ENCODE results near the gene MRAP.
"Not testable (repeated sequence)": the region's sequence is repeated elsewhere in the genome, so short reads cannot be mapped to it uniquely, and the experiment has no call there.

Gene MRAP

DNA sequence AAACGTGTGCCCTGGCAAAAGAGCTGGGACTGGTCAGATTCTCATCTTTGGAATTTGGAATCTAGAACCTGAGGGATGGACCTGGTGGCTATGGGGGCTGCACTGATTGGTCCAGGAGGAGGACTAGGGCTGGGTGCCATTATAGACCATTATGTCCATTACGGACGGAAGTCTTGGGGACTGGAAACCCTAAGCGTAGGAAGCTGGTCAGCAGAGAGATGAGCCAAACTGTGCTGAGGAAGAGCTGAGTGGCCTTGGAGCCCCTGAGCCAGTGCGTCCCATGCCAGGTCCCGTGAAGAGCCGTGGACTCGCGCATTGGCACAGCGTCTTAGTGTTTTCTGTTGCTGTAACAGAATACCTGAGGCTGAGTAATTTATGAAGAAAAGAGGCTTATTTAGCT, 10.0 kb downstream of the MRAP start:
- no peak overlapping the region for H3K4me2 ChIP-seq (ENCODE audit: low read length)
- H3K36me3 ChIP-seq (ENCODE audit: control insufficient read depth, low read length): peaks cover 25% of the 10 kb centered on the region
- no peaks in the 10 kb centered on the region for H3K27me3 ChIP-seq (ENCODE audit: control insufficient read depth, low read length)
- H3K79me2 ChIP-seq (ENCODE audit: control insufficient read depth, low read length): no peaks in the 10 kb centered on the region
- TF ChIP-seq EZH2phosphoT487 (IDR thresholded peaks at IDR 0.05; ENCODE audit: borderline replicate concordance, low read length): no peak
- TF ChIP-seq CTCF (IDR thresholded peaks at IDR 0.05; ENCODE audit: low read depth, low read length, poor library complexity, severe bottlenecking): no peak
- no peak overlapping the region for H3K4me3 ChIP-seq (ENCODE audit: low read length)
- no peak overlapping the region for H3K27ac ChIP-seq (ENCODE audit: low read depth, low read length)
- H3K9me3 ChIP-seq (ENCODE audit: control insufficient read depth, insufficient read depth, low read length): no peaks in the 10 kb centered on the region
- no peaks in the 10 kb centered on the region for H3K4me1 ChIP-seq (ENCODE audit: control insufficient read depth, low read length)
- H3F3A ChIP-seq (ENCODE audit: control insufficient read depth, insufficient read depth): 0 out of 2 replicates have a peak, but pooled peaks cover under 1% of the 10 kb centered on the region
- no peaks in the 10 kb centered on the region for H4K20me1 ChIP-seq (ENCODE audit: control insufficient read depth, insufficient read depth, low read depth, low read length)
- H3K9me2 ChIP-seq (replicated peaks; ENCODE audit: control insufficient read depth, low read length): no peaks in the 10 kb centered on the region

- Histone ChIP-seq H3K79me2 (ENCODE audit: control insufficient read depth, low read length) (no peaks in the 10 kb centered on the region), H3K4me2 (ENCODE audit: low read length) (no peak overlapping the region), H3F3A (ENCODE audit: control insufficient read depth, insufficient read depth) (0 out of 2 replicates have a peak, but pooled peaks cover 2% of the 10 kb centered on the region), H3K4me3 (ENCODE audit: low read length) (no peak overlapping the region), H3K27ac (ENCODE audit: low read depth, low read length) (no peak overlapping the region), H3K9me2 (replicated peaks; ENCODE audit: control insufficient read depth, low read length) (no peaks in the 10 kb centered on the region), H3K27me3 (ENCODE audit: control insufficient read depth, low read length) (no peaks in the 10 kb centered on the region), H4K20me1 (ENCODE audit: control insufficient read depth, insufficient read depth, low read depth, low read length) (no peaks in the 10 kb centered on the region), H3K9me3 (ENCODE audit: control insufficient read depth, insufficient read depth, low read length) (no peaks in the 10 kb centered on the region), H3K36me3 (ENCODE audit: control insufficient read depth, low read length) (peaks cover 34% of the 10 kb centered on the region), H3K4me1 (ENCODE audit: control insufficient read depth, low read length) (no peaks in the 10 kb centered on the region)
- TF ChIP-seq EZH2phosphoT487 (IDR thresholded peaks at IDR 0.05; ENCODE audit: borderline replicate concordance, low read length) (no peak), CTCF (IDR thresholded peaks at IDR 0.05; ENCODE audit: low read depth, low read length, poor library complexity, severe bottlenecking) (no peak)
These were observed 11.3 kb downstream of the MRAP start for GRCh38 chr21:32309906-32310460.

- H3K27me3 ChIP-seq (ENCODE audit: control insufficient read depth, low read length); H3K4me1 ChIP-seq (ENCODE audit: control insufficient read depth, low read length); H3K9me3 ChIP-seq (ENCODE audit: control insufficient read depth, insufficient read depth, low read length); H4K20me1 ChIP-seq (ENCODE audit: control insufficient read depth, insufficient read depth, low read depth, low read length); H3K79me2 ChIP-seq (ENCODE audit: control insufficient read depth, low read length); H3F3A ChIP-seq (ENCODE audit: control insufficient read depth, insufficient read depth); H3K27ac ChIP-seq (ENCODE audit: low read depth, low read length); H3K9me2 ChIP-seq (replicated peaks; ENCODE audit: control insufficient read depth, low read length); H3K4me2 ChIP-seq (ENCODE audit: low read length); H3K4me3 ChIP-seq (ENCODE audit: low read length): not testable (repeated sequence)
- peaks cover 40% of the 10 kb centered on the region for H3K36me3 ChIP-seq (ENCODE audit: control insufficient read depth, low read length)
These were observed 12.3 kb downstream of the MRAP start for GRCh38 chr21:32310976-32311375.

GRCh38 chr21:32311621-32312020, 13.0 kb downstream of the MRAP start:
- Histone ChIP-seq H3K36me3 (ENCODE audit: control insufficient read depth, low read length) (peaks cover 46% of the 10 kb centered on the region), H3K27ac (ENCODE audit: low read depth, low read length) (no peak overlapping the region), H3K27me3 (ENCODE audit: control insufficient read depth, low read length) (no peaks in the 10 kb centered on the region), H3K4me2 (ENCODE audit: low read length) (no peak overlapping the region), H3K4me1 (ENCODE audit: control insufficient read depth, low read length) (no peaks in the 10 kb centered on the region), H3K9me3 (ENCODE audit: control insufficient read depth, insufficient read depth, low read length) (no peaks in the 10 kb centered on the region), H3F3A (ENCODE audit: control insufficient read depth, insufficient read depth) (0 out of 2 replicates have a peak, but pooled peaks cover 2% of the 10 kb centered on the region), H3K9me2 (replicated peaks; ENCODE audit: control insufficient read depth, low read length) (no peaks in the 10 kb centered on the region), H3K79me2 (ENCODE audit: control insufficient read depth, low read length) (no peaks in the 10 kb centered on the region), H4K20me1 (ENCODE audit: control insufficient read depth, insufficient read depth, low read depth, low read length) (no peaks in the 10 kb centered on the region), H3K4me3 (ENCODE audit: low read length) (no peak overlapping the region)
- TF ChIP-seq EZH2phosphoT487 (IDR thresholded peaks at IDR 0.05; ENCODE audit: borderline replicate concordance, low read length) (no peak), CTCF (IDR thresholded peaks at IDR 0.05; ENCODE audit: low read depth, low read length, poor library complexity, severe bottlenecking) (no peak)
